Skeletal muscle satellite cell (primary cell): ENCODE data around the gene ALDH3A1.
"Not testable (repeated sequence)": the region's sequence is repeated elsewhere in the genome, so short reads cannot be mapped to it uniquely, and the experiment has no call there.

ENCODE experiments used
- H3K27me3 ChIP-seq: 2 replicates; pipeline ENCODE4 v1.7.0; 2013; ENCODE audit warnings: low read length; ENCODE audit not compliant: control insufficient read depth, insufficient read depth
- H3K36me3 ChIP-seq: 2 replicates; pipeline ENCODE4 v1.7.0; 2013; ENCODE audit warnings: mild to moderate bottlenecking, control low read depth, low read length; ENCODE audit not compliant: insufficient read depth
- H3K4me1 ChIP-seq: 2 replicates; pipeline ENCODE4 v1.7.0; 2013; ENCODE audit warnings: low read length; ENCODE audit not compliant: control insufficient read depth, insufficient read depth
- H3K4me2 ChIP-seq: 2 replicates; pipeline ENCODE4 v1.7.0; 2013; ENCODE audit warnings: mild to moderate bottlenecking, low read length
- H3K4me3 ChIP-seq: 2 replicates; pipeline ENCODE4 v1.7.0; 2013; ENCODE audit warnings: low read length
- H3K9ac ChIP-seq: 2 replicates; pipeline ENCODE4 v1.7.0; 2013; ENCODE audit warnings: mild to moderate bottlenecking, low read depth, low read length, moderate library complexity
- H3K9me3 ChIP-seq: replicated peaks from 2 replicates; pipeline ENCODE4 v1.7.0; 2013; ENCODE audit warnings: mild to moderate bottlenecking, control low read depth, low read length

Gene ALDH3A1

GRCh38 chr17:19769946-19770652 lies 22.0 kb upstream of the ALDH3A1 start:
- Histone ChIP-seq H3K36me3 (peaks cover 5% of the 10 kb centered on the region), H3K4me3 (no peak overlapping the region), H3K9ac (peak overlapping the region; percentile 22), H3K27me3 (no peaks in the 10 kb centered on the region), H3K4me2 (peak overlapping the region; percentile 10), H3K4me1 (peaks cover 17% of the 10 kb centered on the region), H3K9me3 (no peaks in the 10 kb centered on the region)

DNA sequence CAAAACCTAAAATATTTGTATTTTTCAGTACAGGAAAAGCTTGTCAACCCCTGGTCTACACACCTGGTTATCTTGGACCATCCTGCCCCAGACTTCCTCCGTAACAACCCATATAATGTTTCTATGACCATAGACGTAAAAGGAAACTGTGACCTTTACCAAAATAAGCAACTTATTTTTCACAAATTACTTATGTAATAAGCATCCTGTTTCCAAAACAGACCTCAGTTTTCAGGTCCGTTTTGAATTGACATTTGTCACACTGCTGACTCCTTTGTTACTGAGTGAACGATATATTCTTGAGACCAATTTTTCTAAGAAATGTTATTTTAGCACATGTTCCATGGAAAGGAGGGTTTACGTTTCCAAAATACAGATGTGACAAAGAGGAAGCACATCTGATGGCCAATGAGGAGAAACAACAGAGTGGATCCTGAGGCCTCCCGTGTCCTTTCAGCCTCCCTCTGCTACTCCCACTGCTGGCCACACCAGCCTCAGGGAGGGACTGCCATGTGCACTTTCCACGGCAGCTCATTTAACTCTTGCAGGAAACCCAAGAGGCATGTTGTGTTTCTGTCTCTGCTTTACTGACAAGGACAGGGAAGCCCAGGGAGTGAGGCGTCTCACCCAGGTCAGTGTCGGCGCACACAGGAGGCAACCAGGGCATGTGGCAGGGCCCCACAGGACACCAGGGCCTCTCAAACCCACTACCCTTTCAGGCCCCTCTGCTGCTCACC lies 20.1 kb upstream of the ALDH3A1 start:
- H3K9ac ChIP-seq, result no peak overlapping the region
- H3K9me3 ChIP-seq, result no peaks in the 10 kb centered on the region
- no peak overlapping the region for H3K4me3 ChIP-seq
- no peak overlapping the region for H3K4me2 ChIP-seq
- peaks cover 17% of the 10 kb centered on the region for H3K4me1 ChIP-seq
- H3K27me3 ChIP-seq, result no peaks in the 10 kb centered on the region
- peaks cover 3% of the 10 kb centered on the region for H3K36me3 ChIP-seq

GRCh38 chr17:19766421-19767270 lies 18.5 kb upstream of the ALDH3A1 start:
- H3K9me3 ChIP-seq, result no peaks in the 10 kb centered on the region
- no peaks in the 10 kb centered on the region for H3K27me3 ChIP-seq
- H3K9ac ChIP-seq, result no peak overlapping the region
- peaks cover 19% of the 10 kb centered on the region for H3K4me1 ChIP-seq
- no peaks in the 10 kb centered on the region for H3K36me3 ChIP-seq
- no peak overlapping the region for H3K4me3 ChIP-seq
- no peak overlapping the region for H3K4me2 ChIP-seq

GRCh38 chr17:19766016-19766415 lies 17.9 kb upstream of the ALDH3A1 start:
- no peak overlapping the region for H3K9ac ChIP-seq

DNA sequence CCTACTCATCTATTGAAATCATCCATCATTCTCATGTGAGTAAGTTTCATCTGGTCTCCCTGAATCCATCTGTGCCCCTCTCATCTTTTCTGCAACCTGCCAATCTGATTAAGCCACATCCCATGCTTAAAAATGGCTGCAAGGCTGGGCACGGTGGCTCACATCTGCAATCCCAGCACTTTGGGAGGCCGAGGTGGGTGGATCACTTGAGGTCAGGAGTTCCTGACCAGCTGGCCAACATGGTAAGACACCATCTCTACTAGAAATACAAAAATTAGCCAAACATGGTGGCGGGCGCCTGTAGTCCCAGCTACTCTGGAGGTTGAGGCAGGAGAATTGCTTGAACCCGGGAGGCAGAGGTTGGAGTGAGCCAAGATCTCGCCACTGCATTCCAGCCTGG lies 15.9 kb upstream of the ALDH3A1 start:
- not testable (repeated sequence) for H3K4me2 ChIP-seq, H3K36me3 ChIP-seq, H3K4me3 ChIP-seq, H3K27me3 ChIP-seq, H3K9me3 ChIP-seq, H3K4me1 ChIP-seq, H3K9ac ChIP-seq

More at GRCh38 chr17:19766016-19766415, 17.9 kb upstream of the ALDH3A1 start:
- H3K27me3 ChIP-seq, result no peaks in the 10 kb centered on the region
- no peak overlapping the region for H3K4me3 ChIP-seq
- H3K4me2 ChIP-seq, result no peak overlapping the region
- H3K36me3 ChIP-seq, result no peaks in the 10 kb centered on the region
- no peaks in the 10 kb centered on the region for H3K9me3 ChIP-seq
- H3K4me1 ChIP-seq, result peaks cover 13% of the 10 kb centered on the region

DNA sequence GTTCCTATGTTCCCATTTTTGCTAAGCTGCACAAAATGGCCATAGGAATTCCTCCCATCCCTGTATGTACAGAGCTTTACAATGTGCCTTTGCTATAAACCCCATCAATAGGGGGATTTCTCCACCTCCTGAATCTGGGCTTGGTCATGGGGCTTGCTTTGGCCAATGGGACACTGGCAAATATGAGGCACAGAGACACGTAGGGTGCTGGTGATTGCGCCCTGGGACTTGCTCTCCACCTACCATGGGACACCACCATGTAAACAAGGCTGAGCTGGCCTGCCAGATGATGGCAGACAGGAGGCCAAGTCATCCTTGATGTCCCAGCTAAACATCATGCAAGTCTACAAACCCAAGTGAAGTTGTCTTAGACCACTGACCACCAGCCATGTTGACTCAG lies 15.3 kb upstream of the ALDH3A1 start:
- Histone ChIP-seq H3K4me2 (no peak overlapping the region), H3K36me3 (no peaks in the 10 kb centered on the region), H3K9ac (no peak overlapping the region), H3K27me3 (peaks cover 3% of the 10 kb centered on the region), H3K4me3 (no peak overlapping the region), H3K4me1 (peaks cover 4% of the 10 kb centered on the region), H3K9me3 (no peaks in the 10 kb centered on the region)

GRCh38 chr17:19762515-19762961 lies 14.4 kb upstream of the ALDH3A1 start:
- Histone ChIP-seq H3K4me3 (no peak overlapping the region), H3K4me2 (peak overlapping the region; percentile 75), H3K36me3 (no peaks in the 10 kb centered on the region), H3K27me3 (peaks cover 3% of the 10 kb centered on the region), H3K9ac (no peak overlapping the region), H3K9me3 (no peaks in the 10 kb centered on the region), H3K4me1 (peaks cover 4% of the 10 kb centered on the region)

DNA sequence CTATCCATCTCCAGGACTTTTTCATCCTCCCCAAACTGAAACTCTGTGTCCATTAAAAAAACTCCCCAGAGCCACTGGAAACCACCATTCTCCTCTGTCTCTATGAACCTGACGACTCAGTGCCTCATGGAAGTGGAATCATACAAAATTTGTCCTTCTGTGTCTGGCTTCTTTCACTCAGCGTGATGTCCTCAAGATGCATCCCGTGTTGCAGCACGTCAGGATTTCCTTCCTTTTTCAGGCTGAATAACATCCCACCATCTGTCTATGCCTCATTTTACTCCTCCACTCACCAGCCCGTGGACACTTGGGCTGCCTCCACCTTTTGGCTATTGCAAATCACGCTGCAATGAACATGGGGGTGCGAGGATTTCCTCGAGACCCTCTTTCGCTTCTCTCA lies 12.6 kb upstream of the ALDH3A1 start:
- Histone ChIP-seq H3K4me2 (no peak overlapping the region), H3K36me3 (no peaks in the 10 kb centered on the region), H3K27me3 (peaks cover 3% of the 10 kb centered on the region), H3K4me1 (peaks cover 4% of the 10 kb centered on the region), H3K9me3 (no peaks in the 10 kb centered on the region), H3K9ac (no peak overlapping the region), H3K4me3 (no peak overlapping the region)

DNA sequence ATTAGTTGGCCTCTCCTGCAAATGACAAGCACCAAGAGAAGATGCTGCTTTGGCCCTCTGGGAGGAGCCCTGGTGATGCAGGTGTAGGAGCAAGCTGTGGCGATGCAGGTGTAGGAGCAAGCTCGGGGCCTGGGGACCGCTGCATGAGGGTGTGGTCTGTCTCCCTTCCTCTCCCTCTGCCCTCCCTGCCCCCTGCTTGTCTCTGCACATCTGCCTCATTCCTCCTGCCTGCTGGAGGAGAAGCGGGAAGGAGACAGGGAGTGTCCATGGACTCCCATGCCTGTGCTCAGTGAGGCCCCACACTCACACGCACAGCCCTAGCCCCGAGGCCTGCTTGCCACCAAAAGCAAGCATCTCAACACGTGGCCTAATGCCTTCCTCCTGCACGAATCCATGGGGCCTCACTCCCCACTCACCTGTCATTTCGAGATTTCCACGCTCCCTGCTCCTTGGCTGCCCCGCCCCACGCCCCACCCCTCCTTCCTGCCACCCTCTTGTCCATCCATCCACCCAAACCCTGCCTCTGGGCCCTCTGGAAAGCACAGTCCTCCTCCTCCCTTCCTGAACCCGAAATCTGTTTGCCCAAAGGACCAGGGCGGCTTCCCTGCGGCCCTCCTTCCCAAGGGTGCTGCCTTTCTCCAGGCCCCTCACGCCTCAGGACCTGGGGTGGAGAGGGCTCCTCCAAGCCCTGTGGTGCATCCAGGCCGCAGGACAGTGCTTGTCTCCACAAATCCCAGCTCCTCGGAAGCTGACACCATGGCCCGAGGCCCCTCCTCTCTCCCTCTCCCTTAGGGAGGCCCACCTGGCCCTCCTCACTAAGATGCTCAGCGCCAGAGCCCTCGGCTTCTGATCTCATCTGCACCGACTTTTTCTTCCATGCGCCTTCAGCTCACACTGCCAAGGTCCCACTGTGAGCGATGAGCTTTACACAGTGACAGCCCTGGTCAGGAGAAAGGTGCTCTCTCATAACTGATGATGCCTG lies 11.8 kb upstream of the ALDH3A1 start:
- Histone ChIP-seq H3K4me3 (no peak overlapping the region), H3K9ac (no peak overlapping the region), H3K9me3 (no peaks in the 10 kb centered on the region), H3K36me3 (no peaks in the 10 kb centered on the region), H3K4me1 (peaks cover 5% of the 10 kb centered on the region), H3K27me3 (peaks cover 3% of the 10 kb centered on the region), H3K4me2 (no peak overlapping the region)

- H3K9me3 ChIP-seq, result no peaks in the 10 kb centered on the region
- H3K27me3 ChIP-seq, result peaks cover 3% of the 10 kb centered on the region
- no peak overlapping the region for H3K4me2 ChIP-seq
- no peak overlapping the region for H3K4me3 ChIP-seq
- peaks cover 25% of the 10 kb centered on the region for H3K4me1 ChIP-seq
- H3K36me3 ChIP-seq, result no peaks in the 10 kb centered on the region
- no peak overlapping the region for H3K9ac ChIP-seq
These were observed 9.6 kb upstream of the ALDH3A1 start for GRCh38 chr17:19757536-19758180.
